LNCaP clone FGC (cell line): Measurements from ENCODE around the gene ERFL.

ENCODE experiments used
- DNase-seq: peaks from one replicate; pipeline ENCODE4 v3.0.0-alpha.2; 2011; ENCODE audit warnings: low read depth
- H3K4me3 ChIP-seq: 2 replicates; pipeline ENCODE4 v1.5.1; 2011; ENCODE audit warnings: mild to moderate bottlenecking, low read depth, low read length, control low read depth
- CTCF ChIP-seq: IDR thresholded peaks from 2 replicates; pipeline ENCODE4 v1.5.1; 2012; ENCODE audit warnings: mild to moderate bottlenecking; ENCODE audit not compliant: control insufficient read depth, insufficient read depth; ENCODE audit errors: extremely low read depth

Gene ERFL

GRCh38 chr19:41967054-41967783 is 39.0 kb upstream of the ERFL start:
- DNase-seq = no peak
- H3K4me3 ChIP-seq = no peak overlapping the region
- TF ChIP-seq CTCF = no peak

- H3K4me3 ChIP-seq = no peak overlapping the region
- TF ChIP-seq CTCF = no peak
- DNase-seq = no peak
Observed at GRCh38 chr19:41965106-41965505, 36.9 kb upstream of the ERFL start.

GRCh38 chr19:41960973-41961372 is 32.7 kb upstream of the ERFL start:
- TF ChIP-seq CTCF = no peak
- DNase-seq = no peak
- no peak overlapping the region for H3K4me3 ChIP-seq

- no peak for TF ChIP-seq CTCF
Observed at GRCh38 chr19:41959056-41960053, 31.1 kb upstream of the ERFL start, which contains the start of gene RABAC1. RABAC1 (minus strand) TSS chr19:41959321; CDS start chr19:41959292, 29 bp downstream.

GRCh38 chr19:41958367-41959055 is 30.3 kb upstream of the ERFL start:
- peak overlapping the region; percentile 61 for H3K4me3 ChIP-seq
- DNase-seq = no peak
- TF ChIP-seq CTCF = no peak

More at GRCh38 chr19:41959056-41960053, 31.1 kb upstream of the ERFL start, which contains the start of gene RABAC1:
- peak; percentile 41 for DNase-seq
- peak within 1 kb of the TSS; percentile 61 for H3K4me3 ChIP-seq

- DNase-seq = peak; percentile 59
- H3K4me3 ChIP-seq = peak overlapping the region; percentile 61
- peak; percentile 81 for TF ChIP-seq CTCF
Observed at GRCh38 chr19:41957838-41958366, 29.7 kb upstream of the ERFL start.
